HepG2 (cell line): Measurements from ENCODE around the gene WDR73. TPM values are rescaled to one million over a fixed set of nuclear protein-coding genes. Genes with fewer than 3 reads are reported as not detected.

Experiments used
- ATF3 ChIP-seq: sonication (generic); formaldehyde crosslinking; IDR thresholded peaks from 2 replicates; pipeline ENCODE4 v1.4.0; 2020; ENCODE audit warnings: missing genetic modification reagents
- FOXO1 ChIP-seq: sonication (generic); formaldehyde crosslinking; IDR thresholded peaks from 2 replicates; pipeline ENCODE4 v1.4.0; 2020; ENCODE audit warnings: missing genetic modification reagents
- HOXA7 ChIP-seq: sonication (generic); formaldehyde crosslinking; IDR thresholded peaks from 2 replicates; pipeline ENCODE4 v1.8.1; 2022; ENCODE audit warnings: mild to moderate bottlenecking, missing genetic modification reagents, moderate library complexity
- IRF2 ChIP-seq: IDR thresholded peaks from 2 replicates; pipeline ENCODE4 v1.6.1; 2018; ENCODE audit warnings: missing genetic modification reagents, missing compliant biosample characterization
- IRF9 ChIP-seq: sonication (generic); formaldehyde crosslinking; IDR thresholded peaks from 2 replicates; pipeline ENCODE4 v1.8.0; 2022; ENCODE audit warnings: missing genetic modification reagents, mild to moderate bottlenecking, borderline replicate concordance
- KAT7 ChIP-seq: IDR thresholded peaks from 2 replicates; pipeline ENCODE4 v1.6.1; 2018; ENCODE audit warnings: borderline replicate concordance, missing compliant biosample characterization
- KDM5A ChIP-seq: fragments of 200-600 bp; sonication (generic); IDR thresholded peaks from 2 replicates; pipeline ENCODE4 v1.7.0; 2018; ENCODE audit warnings: antibody characterized with exemption, mild to moderate bottlenecking, low read length, borderline replicate concordance
- LCORL ChIP-seq, 2 experiments: fragments of 450-650 bp in 1 of 2; sonication (generic) in 1 of 2; formaldehyde crosslinking in 1 of 2; IDR thresholded peaks; 2 replicates each; pipeline versions ENCODE4 v1.5.0 to v1.6.1; 2017 to 2020; ENCODE audit warnings: antibody characterized with exemption in 1 of 2, missing genetic modification reagents in 1 of 2
- MBNL3 ChIP-seq: fragments of 250-450 bp; sonication (Bioruptor Pico); conservative IDR thresholded peaks from 2 replicates; pipeline ENCODE4 v1.8.0; 2022; ENCODE audit warnings: mild to moderate bottlenecking, inconsistent platforms
- PTBP1 ChIP-seq: fragments of 200-400 bp; formaldehyde crosslinking; IDR thresholded peaks from 2 replicates; pipeline ENCODE4 v1.6.1; 2018; ENCODE audit warnings: low read length, low read depth; ENCODE audit not compliant: poor library complexity, severe bottlenecking
- RXRA ChIP-seq: sonication (generic); formaldehyde crosslinking; IDR thresholded peaks from 2 replicates; pipeline ENCODE4 v1.5.1; 2020; ENCODE audit warnings: missing genetic modification reagents
- SRSF4 ChIP-seq: fragments of 200-400 bp; formaldehyde crosslinking; IDR thresholded peaks from one replicate; pipeline ENCODE4 v1.6.1; 2018; ENCODE audit warnings: mild to moderate bottlenecking, low read depth, low read length, moderate library complexity; ENCODE audit not compliant: poor library complexity, severe bottlenecking
- TAF15 ChIP-seq: fragments of 200-400 bp; formaldehyde crosslinking; IDR thresholded peaks from one replicate; pipeline ENCODE4 v1.6.1; 2018; ENCODE audit warnings: mild to moderate bottlenecking, low read depth, low read length; ENCODE audit not compliant: poor library complexity, severe bottlenecking
- XRCC5 ChIP-seq: fragments of 200-400 bp; formaldehyde crosslinking; optimal IDR thresholded peaks from 2 replicates; pipeline ENCODE3; 2017; ENCODE audit warnings: mild to moderate bottlenecking, low read length
- ZBTB7A ChIP-seq: sonication (generic); formaldehyde crosslinking; IDR thresholded peaks from 2 replicates; pipeline ENCODE4 v1.8.0; 2022; ENCODE audit warnings: mild to moderate bottlenecking, missing genetic modification reagents
- ZNF207 ChIP-seq: fragments of 450-650 bp; IDR thresholded peaks from 2 replicates; pipeline ENCODE4 v1.6.1; 2016; ENCODE audit warnings: antibody characterized with exemption, borderline replicate concordance
- ZNF235 ChIP-seq: sonication (generic); formaldehyde crosslinking; IDR thresholded peaks from 2 replicates; pipeline ENCODE4 v1.8.1; 2023; ENCODE audit warnings: mild to moderate bottlenecking, missing genetic modification reagents, borderline replicate concordance
- ZNF362 ChIP-seq: sonication (generic); formaldehyde crosslinking; IDR thresholded peaks from 2 replicates; pipeline ENCODE4 v1.4.0; 2020; ENCODE audit warnings: missing genetic modification reagents, mild to moderate bottlenecking, borderline replicate concordance
- ZNF414 ChIP-seq: sonication (generic); formaldehyde crosslinking; IDR thresholded peaks from 2 replicates; pipeline ENCODE4 v1.5.0; 2020; ENCODE audit warnings: missing genetic modification reagents
- ZNF468 ChIP-seq: sonication (generic); formaldehyde crosslinking; IDR thresholded peaks from 2 replicates; pipeline ENCODE4 v1.8.0; 2022; ENCODE audit warnings: mild to moderate bottlenecking, moderate library complexity, missing genetic modification reagents
- ZNF549 ChIP-seq: sonication (generic); formaldehyde crosslinking; IDR thresholded peaks from 2 replicates; pipeline ENCODE4 v1.5.0; 2020; ENCODE audit warnings: missing genetic modification reagents
- ZNF570 ChIP-seq: sonication (generic); formaldehyde crosslinking; IDR thresholded peaks from 2 replicates; pipeline ENCODE4 v1.4.0; 2020; ENCODE audit warnings: mild to moderate bottlenecking, missing genetic modification reagents, borderline replicate concordance
- ZNF761 ChIP-seq: sonication (generic); formaldehyde crosslinking; conservative IDR thresholded peaks from 2 replicates; pipeline ENCODE4 v1.4.0; 2020; ENCODE audit warnings: mild to moderate bottlenecking, missing genetic modification reagents
- ZNF776 ChIP-seq: sonication (generic); formaldehyde crosslinking; IDR thresholded peaks from 2 replicates; pipeline ENCODE4 v1.4.0; 2020; ENCODE audit warnings: mild to moderate bottlenecking, missing genetic modification reagents
- ZNF883 ChIP-seq: sonication (generic); formaldehyde crosslinking; IDR thresholded peaks from 2 replicates; pipeline ENCODE4 v1.5.1; 2020; ENCODE audit warnings: mild to moderate bottlenecking, missing genetic modification reagents; ENCODE audit errors: not compliant biosample characterization
- polyA plus RNA-seq, 8 experiments: library from polyadenylated mRNA; depleted of rRNA in 3 of 8; stranded (reverse) in 7 of 8; unstranded in 1 of 8; fragments of >200 nt; fragmentation: Illumina TruSeq in 4 of 8; extraction: Trizol in 4 of 8; gene quantifications; 2 replicates each; pipeline versions ENCODE4 v1.2.1 to v1.2.3, GENCODE V29; 2011 to 2016; ENCODE audit warnings: low read depth in 4 of 8, missing spikeins in 1 of 8, mixed read lengths in 1 of 8; ENCODE audit not compliant: insufficient read depth in 1 of 8
- total RNA-seq, 5 experiments: library from RNA; depleted of rRNA; stranded (reverse); fragments of >200 nt; fragmentation: Illumina TruSeq; extraction: Trizol; gene quantifications; 2 replicates each; pipeline ENCODE4 v1.2.3, GENCODE V29; 2016; ENCODE audit warnings: low read depth in 1 of 5

WDR73 gene
- total and polyA plus RNA-seq, 2 of the 13 experiments (the other 11 are each of a cell fraction or from before 2014, with no cell fraction given) = 20.0 to 35.5 TPM

- TF ChIP-seq SRSF4 (no peak), XRCC5 (no peak), ZNF883 (peak; percentile 44), RXRA (CRISPR knock-in tag) (no peak), HOXA7 (CRISPR knock-in tag) (no peak), MBNL3 (CRISPR knock-in tag) (no peak), ATF3 (no peak; the same call in 1 of the 2 replicates), FOXO1 (CRISPR knock-in tag) (no peak), IRF2 (peak; percentile 63), ZNF761 (CRISPR knock-in tag) (no peak), KAT7 (CRISPR knock-in tag) (no peak; the same call in 1 of the 2 replicates), ZBTB7A (CRISPR knock-in tag) (no peak), ZNF549 (CRISPR knock-in tag) (no peak), IRF9 (no peak), KDM5A (peak; percentile 92), ZNF414 (CRISPR knock-in tag) (no peak), TAF15 (no peak), ZNF776 (CRISPR knock-in tag) (peak; percentile 81; the same call in 1 of the 2 replicates), ZNF362 (CRISPR knock-in tag) (no peak), ZNF570 (CRISPR knock-in tag) (no peak), ZNF468 (CRISPR knock-in tag) (no peak), ZNF235 (CRISPR knock-in tag) (no peak), LCORL (IDR thresholded peaks at IDR 0.05) (no peak), LCORL (CRISPR knock-in tag; IDR thresholded peaks at IDR 0.05) (no peak), PTBP1 (no peak), ZNF207 (no peak)
Measured at GRCh38 chr15:84653910-84654688, at the start of gene WDR73 (continued).
